KMS-11 (cell line): ENCODE data around the gene BBX.

Experiments used
- H2AFZ ChIP-seq: fragments of 200-600 bp; sonication (generic); 2 replicates; pipeline ENCODE4 v1.6.1; 2016; ENCODE audit warnings: antibody characterized with exemption, mixed run types, low read depth
- H3K27ac ChIP-seq: fragments of 200-600 bp; sonication (generic); 2 replicates; pipeline ENCODE4 v1.6.1; 2016; ENCODE audit warnings: mild to moderate bottlenecking, mixed run types
- H3K27me3 ChIP-seq: fragments of 200-600 bp; sonication (generic); 2 replicates; pipeline ENCODE4 v1.6.1; 2017; ENCODE audit warnings: mild to moderate bottlenecking, low read depth, mixed run types, moderate library complexity; ENCODE audit not compliant: insufficient read depth
- H3K36me3 ChIP-seq: fragments of 200-600 bp; sonication (generic); 2 replicates; pipeline ENCODE4 v1.6.1; 2017; ENCODE audit warnings: mild to moderate bottlenecking, mixed run types; ENCODE audit not compliant: insufficient read depth
- H3K4me1 ChIP-seq: fragments of 200-600 bp; sonication (generic); 2 replicates; pipeline ENCODE4 v1.6.1; 2016; ENCODE audit warnings: mild to moderate bottlenecking, low read depth, mixed run types; ENCODE audit not compliant: poor library complexity, severe bottlenecking
- H3K4me2 ChIP-seq: fragments of 200-600 bp; sonication (generic); 2 replicates; pipeline ENCODE4 v1.7.0; 2016; ENCODE audit warnings: mild to moderate bottlenecking, mixed run types
- H3K4me3 ChIP-seq: fragments of 200-600 bp; sonication (generic); IDR thresholded peaks from 2 replicates; pipeline ENCODE4 v1.6.1; 2017; ENCODE audit warnings: low read depth, low read length, mixed read lengths; ENCODE audit not compliant: insufficient read depth
- H3K79me2 ChIP-seq: fragments of 200-600 bp; sonication (generic); 2 replicates; pipeline ENCODE4 v1.6.1; 2016; ENCODE audit warnings: low read depth, mixed run types; ENCODE audit not compliant: insufficient read depth
- H3K9ac ChIP-seq: fragments of 200-600 bp; sonication (generic); 2 replicates; pipeline ENCODE4 v1.6.1; 2016; ENCODE audit warnings: mild to moderate bottlenecking, mixed run types
- H4K20me1 ChIP-seq: fragments of 200-600 bp; sonication (generic); 2 replicates; pipeline ENCODE4 v1.6.1; 2016; ENCODE audit warnings: mild to moderate bottlenecking, mixed run types; ENCODE audit not compliant: insufficient read depth
- TF ChIP-seq, protein P1 (sequence below): fragments of 200-600 bp; sonication (generic); conservative IDR thresholded peaks from 2 replicates; pipeline ENCODE4 v1.6.1; 2017; ENCODE audit warnings: low read depth, mild to moderate bottlenecking, antibody characterized with exemption, low read length, moderate library complexity, mixed read lengths

BBX gene

DNA sequence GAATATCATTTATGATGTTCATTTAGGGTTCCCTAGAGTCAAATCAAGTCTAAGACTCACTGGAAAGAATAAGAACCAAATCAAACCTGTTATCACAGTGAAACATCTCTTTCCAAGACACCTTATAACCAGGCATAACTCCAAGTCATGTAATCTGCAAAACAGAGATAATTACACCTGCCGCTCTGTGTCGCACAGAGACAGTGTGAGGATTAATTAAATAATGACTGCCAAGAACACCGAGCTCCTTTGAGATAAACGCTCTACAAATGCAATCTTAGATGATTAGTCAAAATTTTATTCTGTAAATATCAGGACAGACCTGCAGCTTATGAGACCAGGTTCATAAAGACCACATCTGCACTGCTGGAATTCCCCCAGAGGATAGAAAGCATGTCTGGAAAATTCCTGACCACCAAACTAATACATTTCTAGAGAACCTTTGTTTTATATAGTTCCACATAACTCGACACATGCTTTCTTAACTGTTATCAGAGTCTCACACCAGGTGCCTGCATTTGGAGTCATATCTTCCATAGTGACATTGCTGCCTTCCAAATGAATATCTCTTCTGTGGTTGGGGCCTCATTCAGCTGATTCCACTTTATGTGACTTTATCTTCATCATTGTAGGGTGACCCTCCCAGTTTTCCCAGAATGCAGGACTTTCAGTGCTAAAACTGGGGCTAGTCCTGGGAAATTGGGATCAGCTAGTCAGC is 315.3 kb downstream of the BBX start:
- no peak overlapping the region for H3K9ac ChIP-seq
- H3K4me2 ChIP-seq, result no peak overlapping the region
- H3K36me3 ChIP-seq, result no peaks in the 10 kb centered on the region
- no peak overlapping the region for H3K27ac ChIP-seq
- H4K20me1 ChIP-seq, result no peaks in the 10 kb centered on the region
- H3K27me3 ChIP-seq, result no peaks in the 10 kb centered on the region
- peaks cover 6% of the 10 kb centered on the region for H3K4me1 ChIP-seq
- TF ChIP-seq, protein P1, sequence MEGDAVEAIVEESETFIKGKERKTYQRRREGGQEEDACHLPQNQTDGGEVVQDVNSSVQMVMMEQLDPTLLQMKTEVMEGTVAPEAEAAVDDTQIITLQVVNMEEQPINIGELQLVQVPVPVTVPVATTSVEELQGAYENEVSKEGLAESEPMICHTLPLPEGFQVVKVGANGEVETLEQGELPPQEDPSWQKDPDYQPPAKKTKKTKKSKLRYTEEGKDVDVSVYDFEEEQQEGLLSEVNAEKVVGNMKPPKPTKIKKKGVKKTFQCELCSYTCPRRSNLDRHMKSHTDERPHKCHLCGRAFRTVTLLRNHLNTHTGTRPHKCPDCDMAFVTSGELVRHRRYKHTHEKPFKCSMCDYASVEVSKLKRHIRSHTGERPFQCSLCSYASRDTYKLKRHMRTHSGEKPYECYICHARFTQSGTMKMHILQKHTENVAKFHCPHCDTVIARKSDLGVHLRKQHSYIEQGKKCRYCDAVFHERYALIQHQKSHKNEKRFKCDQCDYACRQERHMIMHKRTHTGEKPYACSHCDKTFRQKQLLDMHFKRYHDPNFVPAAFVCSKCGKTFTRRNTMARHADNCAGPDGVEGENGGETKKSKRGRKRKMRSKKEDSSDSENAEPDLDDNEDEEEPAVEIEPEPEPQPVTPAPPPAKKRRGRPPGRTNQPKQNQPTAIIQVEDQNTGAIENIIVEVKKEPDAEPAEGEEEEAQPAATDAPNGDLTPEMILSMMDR, result no peak
- H3K4me3 ChIP-seq, result no peak overlapping the region
- H2AFZ ChIP-seq, result no peak overlapping the region
- H3K79me2 ChIP-seq, result no peaks in the 10 kb centered on the region

DNA sequence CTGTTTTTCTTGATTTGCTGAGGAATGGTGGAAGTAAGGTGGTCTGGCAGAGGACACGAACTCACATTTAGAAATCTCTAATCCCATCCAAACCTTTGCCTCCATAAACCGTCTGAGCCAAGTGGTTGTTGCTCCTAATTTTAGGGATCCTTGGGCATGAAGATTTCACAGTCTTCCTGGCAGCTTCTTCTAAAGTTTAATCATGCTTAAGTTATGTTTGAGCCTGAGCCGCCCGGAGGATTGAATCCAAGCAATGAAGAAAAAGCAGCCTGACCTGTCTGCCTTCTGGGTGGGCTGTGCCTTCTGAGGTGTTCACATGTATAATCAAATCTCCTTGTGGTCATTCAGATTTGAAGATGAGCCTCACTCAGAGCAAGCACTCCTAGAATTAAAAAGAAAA is 319.1 kb downstream of the BBX start:
- no peak overlapping the region for H3K4me3 ChIP-seq
- H2AFZ ChIP-seq, result no peak overlapping the region
- no peak overlapping the region for H3K27ac ChIP-seq
- no peaks in the 10 kb centered on the region for H4K20me1 ChIP-seq
- H3K36me3 ChIP-seq, result no peaks in the 10 kb centered on the region
- no peaks in the 10 kb centered on the region for H3K79me2 ChIP-seq
- TF ChIP-seq, protein P1, result no peak
- H3K9ac ChIP-seq, result no peak overlapping the region
- H3K27me3 ChIP-seq, result no peaks in the 10 kb centered on the region
- peaks cover 6% of the 10 kb centered on the region for H3K4me1 ChIP-seq
- no peak overlapping the region for H3K4me2 ChIP-seq

DNA sequence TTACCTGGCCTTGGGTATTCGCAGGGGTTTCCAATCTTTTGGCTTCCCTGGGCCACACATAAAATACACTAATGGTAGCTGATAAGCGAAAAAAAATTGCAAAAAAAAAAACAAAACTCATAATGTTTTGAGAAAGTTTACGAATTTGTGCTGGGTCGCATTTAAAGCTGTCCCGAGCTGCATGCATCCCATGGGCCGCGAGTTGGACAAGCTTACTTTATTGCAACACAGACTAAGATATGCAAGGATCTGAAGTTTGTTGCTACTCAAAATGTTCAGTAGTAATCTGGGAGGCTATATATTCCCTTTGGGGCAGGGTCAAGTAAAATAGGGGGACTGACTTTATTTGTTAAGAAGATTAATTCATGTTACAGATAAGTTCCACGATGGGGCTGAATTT is 320.2 kb downstream of the BBX start:
- no peak overlapping the region for H2AFZ ChIP-seq
- H3K4me3 ChIP-seq, result no peak overlapping the region
- no peak overlapping the region for H3K27ac ChIP-seq
- no peaks in the 10 kb centered on the region for H4K20me1 ChIP-seq
- no peak overlapping the region for H3K4me2 ChIP-seq
- no peak overlapping the region for H3K9ac ChIP-seq
- H3K36me3 ChIP-seq, result no peaks in the 10 kb centered on the region
- TF ChIP-seq, protein P1, result no peak
- H3K4me1 ChIP-seq, result peaks cover 6% of the 10 kb centered on the region
- no peaks in the 10 kb centered on the region for H3K27me3 ChIP-seq
- H3K79me2 ChIP-seq, result no peaks in the 10 kb centered on the region

DNA sequence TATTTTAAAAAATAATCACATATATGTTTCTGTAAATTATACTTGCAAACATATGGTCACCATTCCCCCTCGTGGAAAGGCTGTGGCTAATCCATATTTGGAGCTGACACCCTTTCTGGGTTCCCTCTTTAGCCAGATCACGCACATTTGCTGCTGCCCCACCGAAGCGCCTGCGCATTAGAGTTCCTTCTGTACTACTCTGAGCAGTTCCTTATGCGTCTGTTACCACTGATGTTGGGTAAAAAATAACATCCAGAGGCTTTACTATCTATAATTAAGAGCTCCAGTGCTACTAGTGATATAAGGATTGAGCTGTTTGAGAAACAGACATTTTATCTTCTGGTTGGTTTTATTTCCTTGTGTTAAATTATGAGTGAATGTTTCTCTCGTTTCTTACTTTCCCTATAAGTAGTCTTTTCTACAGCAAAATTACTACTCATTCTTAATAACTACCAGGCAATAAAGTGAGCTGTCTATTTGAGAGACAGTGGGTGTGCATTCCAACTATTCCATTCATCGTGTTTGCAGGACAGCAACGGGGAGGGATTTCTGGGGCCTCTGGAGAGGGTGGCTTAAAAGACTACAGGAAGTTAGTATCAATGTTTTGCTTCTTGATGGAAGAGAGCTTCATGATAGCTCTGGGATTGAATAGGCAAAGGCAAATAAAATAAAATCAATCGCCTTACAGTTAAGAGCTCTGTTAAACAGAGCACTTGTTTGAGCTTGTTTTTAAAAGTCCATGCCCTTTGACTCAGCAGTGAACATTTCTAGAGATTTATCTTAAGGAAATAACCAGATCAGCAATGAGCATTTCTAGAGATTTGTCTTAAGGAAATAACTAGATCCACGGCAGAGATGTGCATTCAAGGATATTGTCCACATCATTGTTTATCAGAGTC is 322.9 kb downstream of the BBX start:
- Histone ChIP-seq H4K20me1 (no peaks in the 10 kb centered on the region), H3K27ac (no peak overlapping the region), H3K4me2 (no peak overlapping the region), H2AFZ (no peak overlapping the region), H3K36me3 (no peaks in the 10 kb centered on the region), H3K4me3 (no peak overlapping the region), H3K79me2 (no peaks in the 10 kb centered on the region), H3K9ac (no peak overlapping the region), H3K27me3 (no peaks in the 10 kb centered on the region), H3K4me1 (no peaks in the 10 kb centered on the region)
- TF ChIP-seq, protein P1, result no peak
